MCF 10A (cell line): ENCODE measurements around the gene ARHGEF10L. TPM values are rescaled to one million over a fixed set of nuclear protein-coding genes. Genes with fewer than 3 reads are reported as not detected.

Experiments
- BruUV-seq: library from RNA; stranded (reverse); fragments of 400-500 nt; replicated peaks from 2 replicates; lab custom pipeline; 2021; lab: Mats Ljungman, UMichigan
- CTCF ChIA-PET: fragments of 300-600 bp; sonication (Branson Sonifier 250); formaldehyde crosslinking; extraction: SDS; loops from one replicate; lab custom pipeline; 2021; ENCODE audit warnings: antibody characterized with exemption, inconsistent platforms; lab: Yijun Ruan, JAX
- POLR2A ChIA-PET: fragments of 300-600, 350-650 bp; sonication (Branson Sonifier 250); formaldehyde crosslinking; extraction: SDS; loops from one replicate; lab custom pipeline; 2020; ENCODE audit warnings: antibody characterized with exemption, inconsistent platforms; lab: Yijun Ruan, JAX
- DNase-seq: peaks from one replicate; pipeline ENCODE4 v3.0.0-alpha.2; 2018; ENCODE audit not compliant: unreplicated experiment
- H3K27ac Mint-ChIP-seq: one replicate; pipeline ENCODE4 v1.8.0; 2022; ENCODE audit warnings: mild to moderate bottlenecking, low read depth, mixed read lengths; ENCODE audit not compliant: unreplicated experiment
- H3K27me3 Mint-ChIP-seq: one replicate; pipeline ENCODE4 v1.8.0; 2022; ENCODE audit warnings: mixed read lengths; ENCODE audit not compliant: insufficient read depth, unreplicated experiment
- H3K36me3 Mint-ChIP-seq: one replicate; pipeline ENCODE4 v1.8.0; 2022; ENCODE audit warnings: mild to moderate bottlenecking, moderate library complexity, mixed read lengths; ENCODE audit not compliant: insufficient read depth, unreplicated experiment
- H3K4me1 Mint-ChIP-seq: one replicate; pipeline ENCODE4 v1.8.0; 2022; ENCODE audit warnings: mixed read lengths; ENCODE audit not compliant: insufficient read depth, unreplicated experiment
- H3K4me3 Mint-ChIP-seq: one replicate; pipeline ENCODE4 v1.8.0; 2022; ENCODE audit warnings: mild to moderate bottlenecking, moderate library complexity, mixed read lengths; ENCODE audit not compliant: unreplicated experiment
- H3K9me3 Mint-ChIP-seq: one replicate; pipeline ENCODE4 v1.8.0; 2022; ENCODE audit warnings: mixed read lengths; ENCODE audit not compliant: unreplicated experiment
- intact Hi-C: fragments of 100-400 bp; cut with micrococcal nuclease; formaldehyde crosslinking; loops from 2 replicates; pipeline ENCODE4 v1.14.1; 2022
- total RNA-seq: library from RNA; stranded (reverse); gene quantifications from 2 replicates; pipeline ENCODE4 v1.2.3, GENCODE V29; 2022
- TF ChIP-seq, protein P1 (sequence below): fragments of 200-600 bp; IDR thresholded peaks from one replicate; pipeline ENCODE4 v1.8.0; 2022; ENCODE audit warnings: antibody characterized with exemption, mild to moderate bottlenecking; ENCODE audit not compliant: unreplicated experiment

ARHGEF10L gene
- total RNA-seq, 1 experiment from 2014 or later = 5.0 TPM

DNA sequence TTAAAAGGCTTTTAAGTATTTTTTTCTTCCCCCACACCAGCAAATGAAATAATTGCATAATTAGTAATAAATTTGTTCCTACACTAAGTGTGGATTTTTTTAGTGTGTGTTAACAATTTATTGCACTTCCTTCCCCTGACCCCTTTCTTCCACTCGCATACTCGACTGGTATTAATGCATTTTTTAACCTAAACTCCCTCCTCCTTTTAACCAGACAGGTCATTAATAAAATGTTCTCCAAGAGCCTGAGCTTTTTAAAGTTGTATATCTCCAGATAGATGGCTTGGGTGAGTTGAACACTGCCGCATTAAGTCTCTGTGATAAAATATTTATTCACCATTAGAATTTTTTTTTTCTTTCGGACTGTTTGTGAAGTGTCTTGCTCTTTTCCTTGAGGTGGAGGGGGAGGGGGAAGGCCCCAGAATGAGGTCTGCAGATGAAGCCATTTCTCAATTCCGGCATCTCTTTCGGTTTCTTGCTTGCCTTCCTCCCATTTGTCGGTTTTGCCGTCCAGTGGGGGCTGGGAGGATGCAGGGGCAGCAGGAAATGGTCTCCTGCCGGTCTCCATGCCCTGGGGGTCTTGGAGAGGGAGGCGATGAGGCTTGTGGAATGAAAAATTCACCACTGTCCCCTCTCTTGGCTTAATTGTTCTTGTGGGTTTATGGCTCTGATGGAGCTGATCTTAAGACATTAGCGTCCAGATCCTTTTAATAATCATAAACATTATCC, 151.6 kb downstream of the ARHGEF10L start:
- Mint-ChIP-seq H3K4me1 (no peaks in the 10 kb centered on the region), H3K4me3 (no peak overlapping the region), H3K27ac (no peak overlapping the region), H3K9me3 (no peaks in the 10 kb centered on the region), H3K27me3 (no peaks in the 10 kb centered on the region), H3K36me3 (peaks cover 6% of the 10 kb centered on the region)
- TF ChIP-seq, protein P1, sequence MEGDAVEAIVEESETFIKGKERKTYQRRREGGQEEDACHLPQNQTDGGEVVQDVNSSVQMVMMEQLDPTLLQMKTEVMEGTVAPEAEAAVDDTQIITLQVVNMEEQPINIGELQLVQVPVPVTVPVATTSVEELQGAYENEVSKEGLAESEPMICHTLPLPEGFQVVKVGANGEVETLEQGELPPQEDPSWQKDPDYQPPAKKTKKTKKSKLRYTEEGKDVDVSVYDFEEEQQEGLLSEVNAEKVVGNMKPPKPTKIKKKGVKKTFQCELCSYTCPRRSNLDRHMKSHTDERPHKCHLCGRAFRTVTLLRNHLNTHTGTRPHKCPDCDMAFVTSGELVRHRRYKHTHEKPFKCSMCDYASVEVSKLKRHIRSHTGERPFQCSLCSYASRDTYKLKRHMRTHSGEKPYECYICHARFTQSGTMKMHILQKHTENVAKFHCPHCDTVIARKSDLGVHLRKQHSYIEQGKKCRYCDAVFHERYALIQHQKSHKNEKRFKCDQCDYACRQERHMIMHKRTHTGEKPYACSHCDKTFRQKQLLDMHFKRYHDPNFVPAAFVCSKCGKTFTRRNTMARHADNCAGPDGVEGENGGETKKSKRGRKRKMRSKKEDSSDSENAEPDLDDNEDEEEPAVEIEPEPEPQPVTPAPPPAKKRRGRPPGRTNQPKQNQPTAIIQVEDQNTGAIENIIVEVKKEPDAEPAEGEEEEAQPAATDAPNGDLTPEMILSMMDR = no peak
- no peak for DNase-seq
- intact Hi-C loops = no loop called here
- BruUV-seq = no TSS peak
- ChIA-PET CTCF (interaction anchor here (0.7 kb wide), 2 partner anchors 21 to 135 kb away, joined by 3 to 4 read pairs; no protein-coding TSS in a partner anchor), POLR2A (no interaction called here)

DNA sequence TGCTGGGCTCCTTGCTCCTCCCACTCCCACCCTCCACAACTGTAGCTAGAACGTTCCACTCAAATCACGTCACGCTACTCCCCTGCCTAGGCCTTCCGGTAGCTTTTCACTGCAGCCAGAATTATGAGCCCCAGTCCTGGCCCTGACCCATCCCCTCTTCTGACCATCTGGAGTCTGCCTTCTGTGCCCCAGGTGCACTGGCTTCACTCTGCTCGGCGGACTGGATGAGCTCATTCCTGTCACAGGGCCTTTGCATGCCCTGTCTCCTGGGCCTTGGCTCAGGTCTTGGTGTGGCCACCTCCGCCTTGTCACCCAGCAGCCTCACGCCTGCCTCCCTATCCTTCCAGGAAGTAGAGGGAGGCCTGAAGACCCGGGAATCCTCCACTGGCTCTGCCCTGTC, 153.1 kb downstream of the ARHGEF10L start:
- Mint-ChIP-seq H3K27ac (no peak overlapping the region), H3K9me3 (no peaks in the 10 kb centered on the region), H3K4me3 (no peak overlapping the region), H3K36me3 (peaks cover 6% of the 10 kb centered on the region), H3K27me3 (no peaks in the 10 kb centered on the region), H3K4me1 (no peaks in the 10 kb centered on the region)
- ChIA-PET CTCF (interaction anchor here (0.6 to 0.9 kb wide), 5 partner anchors 17 to 888 kb away, joined by 3 read pairs; no protein-coding TSS in a partner anchor), POLR2A (no interaction called here)
- TF ChIP-seq, protein P1 = no peak
- BruUV-seq = no TSS peak
- no peak for DNase-seq
- intact Hi-C loops = no loop called here

DNA sequence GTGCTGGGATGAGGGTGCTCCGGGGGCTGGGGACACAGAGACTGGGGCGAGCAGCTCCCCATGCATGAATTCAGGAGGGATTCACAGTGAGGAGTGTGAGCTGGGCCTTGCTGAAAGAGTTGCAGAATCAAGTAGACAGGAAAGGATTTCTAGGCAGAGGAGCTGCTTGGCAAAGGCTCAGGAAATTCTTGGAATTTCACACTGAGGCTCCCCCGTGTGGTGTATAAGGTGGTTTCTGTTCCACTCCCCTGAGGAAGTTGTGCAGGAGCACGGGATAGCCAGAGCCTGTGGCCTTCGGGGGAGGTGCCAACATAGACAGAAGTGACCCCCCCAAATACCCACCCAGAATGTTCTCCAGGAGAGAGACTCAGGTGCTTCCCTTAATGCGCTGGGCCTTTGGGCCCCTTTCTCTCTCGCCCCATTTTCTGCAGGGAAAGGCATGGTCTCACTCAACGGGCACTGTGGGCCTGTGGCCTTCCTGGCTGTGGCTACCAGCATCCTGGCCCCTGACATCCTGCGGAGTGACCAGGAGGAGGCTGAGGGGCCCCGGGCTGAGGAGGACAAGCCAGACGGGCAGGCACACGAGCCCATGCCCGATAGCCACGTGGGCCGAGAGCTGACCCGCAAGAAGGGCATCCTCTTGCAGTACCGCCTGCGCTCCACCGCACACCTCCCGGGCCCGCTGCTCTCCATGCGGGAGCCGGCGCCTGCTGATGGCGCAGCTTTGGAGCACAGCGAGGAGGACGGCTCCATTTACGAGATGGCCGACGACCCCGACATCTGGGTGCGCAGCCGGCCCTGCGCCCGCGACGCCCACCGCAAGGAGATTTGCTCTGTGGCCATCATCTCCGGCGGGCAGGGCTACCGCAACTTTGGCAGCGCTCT, 157.2 kb downstream of the ARHGEF10L start:
- DNase-seq = peak; percentile 69
- ChIA-PET POLR2A (interaction anchor here (0.6 kb wide), 2 partner anchors 36 to 567 kb away, joined by 3 read pairs; no protein-coding TSS in a partner anchor), CTCF (interaction anchor here (0.6 to 2.6 kb wide), 6 partner anchors 12 to 885 kb away, joined by 3 to 8 read pairs (median 4); no protein-coding TSS in a partner anchor)
- H3K27me3 Mint-ChIP-seq = no peaks in the 10 kb centered on the region
- BruUV-seq = no TSS peak
- no peaks in the 10 kb centered on the region for H3K9me3 Mint-ChIP-seq
- TF ChIP-seq, protein P1 = peak; percentile 20
- H3K27ac Mint-ChIP-seq = no peak overlapping the region
- H3K4me3 Mint-ChIP-seq = no peak overlapping the region
- H3K36me3 Mint-ChIP-seq = peaks cover 6% of the 10 kb centered on the region
- intact Hi-C loops = no loop called here
- H3K4me1 Mint-ChIP-seq = no peaks in the 10 kb centered on the region

DNA sequence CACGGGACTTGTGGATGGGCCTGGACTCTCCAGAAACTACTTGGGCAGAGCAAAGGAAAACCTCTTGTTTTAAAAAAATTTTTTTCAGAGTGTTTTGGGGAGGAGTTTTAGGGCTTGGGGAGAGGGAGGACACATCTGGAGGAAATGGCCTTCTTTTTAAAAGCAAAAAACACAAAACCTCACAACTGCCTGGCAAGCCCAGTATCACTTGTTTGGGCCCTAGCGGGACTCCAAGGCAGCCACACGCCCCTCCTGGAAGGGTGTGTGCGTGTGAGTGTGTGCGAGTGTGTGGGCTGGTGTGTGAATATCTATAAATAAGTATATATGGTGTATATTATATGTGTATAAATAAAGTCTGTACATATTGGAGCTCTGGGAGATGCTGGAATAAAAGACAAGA, 158.0 kb downstream of the ARHGEF10L start:
- Mint-ChIP-seq H3K9me3 (no peaks in the 10 kb centered on the region), H3K27ac (no peak overlapping the region), H3K27me3 (no peaks in the 10 kb centered on the region), H3K4me1 (no peaks in the 10 kb centered on the region), H3K4me3 (no peak overlapping the region), H3K36me3 (peaks cover 6% of the 10 kb centered on the region)
- TF ChIP-seq, protein P1 = no peak
- ChIA-PET POLR2A (no interaction called here), CTCF (interaction anchor here (0.6 to 2.6 kb wide), 2 partner anchors 572 to 885 kb away, joined by 3 to 8 read pairs; no protein-coding TSS in a partner anchor)
- intact Hi-C loops = no loop called here
- no peak for DNase-seq
- no TSS peak for BruUV-seq
